H1 (cell line): ENCODE results near the gene ATP5F1E. TPM values are rescaled to one million over a fixed set of nuclear protein-coding genes. Genes with fewer than 3 reads are reported as not detected.

Experiments
- CTCF ChIA-PET: fragments of 300-600 bp; sonication (Branson Sonifier 250); formaldehyde crosslinking; loops from one replicate; lab custom pipeline; 2021; ENCODE audit not compliant: partially characterized antibody; lab: Charles Lee
- POLR2A ChIA-PET: fragments of 300-600 bp; sonication (Branson Sonifier 250); formaldehyde crosslinking; loops from one replicate; lab custom pipeline; 2021; ENCODE audit warnings: inconsistent platforms; ENCODE audit not compliant: partially characterized antibody; lab: Charles Lee
- DNase-seq, 2 experiments: peaks; one replicate each; pipeline versions ENCODE4 v3.0.0 to v3.0.0-alpha.2; 2010 to 2022; ENCODE audit warnings: low spot score in 2 of 2, low read depth in 1 of 2, mixed read lengths in 1 of 2
- FAIRE-seq: peaks from 2 replicates; lab custom pipeline; 2011; peaks lifted over from hg19 to GRCh38; lab: Jason Lieb, UNC
- H2AFZ ChIP-seq: 2 replicates; pipeline ENCODE4 v1.8.1; 2012; ENCODE audit warnings: low read length, inconsistent platforms
- H2AK5ac ChIP-seq: 2 replicates; pipeline ENCODE4 v1.6.1; 2013; ENCODE audit warnings: low read depth, low read length
- H2BK120ac ChIP-seq: replicated peaks from 2 replicates; pipeline ENCODE3; 2013; ENCODE audit warnings: low read depth, low read length, inconsistent platforms
- H2BK12ac ChIP-seq: 2 replicates; pipeline ENCODE4 v1.6.1; 2013; ENCODE audit warnings: low read depth, low read length
- H2BK15ac ChIP-seq: 2 replicates; pipeline ENCODE4 v1.6.1; 2013; ENCODE audit warnings: low read length
- H2BK20ac ChIP-seq: 2 replicates; pipeline ENCODE4 v1.6.1; 2013; ENCODE audit warnings: low read length
- H2BK5ac ChIP-seq: 2 replicates; pipeline ENCODE4 v1.6.1; 2013; ENCODE audit warnings: low read depth, low read length
- H3K14ac ChIP-seq: 2 replicates; pipeline ENCODE4 v1.6.1; 2013; ENCODE audit warnings: inconsistent platforms; ENCODE audit not compliant: insufficient read length
- H3K18ac ChIP-seq: 2 replicates; pipeline ENCODE4 v1.6.1; 2013; ENCODE audit warnings: low read length; ENCODE audit errors: extremely low read depth
- H3K23ac ChIP-seq: 2 replicates; pipeline ENCODE4 v1.6.1; 2013; ENCODE audit warnings: inconsistent platforms; ENCODE audit not compliant: insufficient read length
- H3K23me2 ChIP-seq: 2 replicates; pipeline ENCODE4 v1.6.1; 2013; ENCODE audit warnings: low read depth, low read length
- H3K27ac ChIP-seq: 2 replicates; pipeline ENCODE4 v1.6.1; 2011; ENCODE audit warnings: low read depth, low read length, inconsistent platforms
- H3K27me3 ChIP-seq, 4 experiments: replicated peaks in 1 of 4; 1 replicate in 1 of 4; 2 replicates in 3 of 4; pipeline versions ENCODE4 v1.6.1 to v1.8.1; 2011 to 2013; ENCODE audit warnings: low read length in 3 of 4, mild to moderate bottlenecking in 3 of 4, inconsistent platforms in 2 of 4, mixed read lengths in 2 of 4, moderate library complexity in 1 of 4; ENCODE audit not compliant: control insufficient read depth in 3 of 4, insufficient read depth in 3 of 4; ENCODE audit errors: extremely low read depth in 1 of 4
- H3K36me3 ChIP-seq, 4 experiments: 2 replicates each; pipeline versions ENCODE4 v1.6.1 to v1.8.1; 2011 to 2013; ENCODE audit warnings: mild to moderate bottlenecking in 4 of 4, low read length in 3 of 4, moderate library complexity in 2 of 4, control low read depth in 1 of 4, inconsistent platforms in 1 of 4; ENCODE audit not compliant: insufficient read depth in 4 of 4, control insufficient read depth in 2 of 4
- H3K4ac ChIP-seq: replicated peaks from 2 replicates; pipeline ENCODE3; 2013; ENCODE audit warnings: low read length, low read depth, mixed read lengths, inconsistent platforms; ENCODE audit not compliant: insufficient read length
- H3K4me1 ChIP-seq, 4 experiments: replicated peaks in 1 of 4; 1 replicate in 1 of 4; 2 replicates in 3 of 4; pipeline versions ENCODE4 v1.6.1 to v1.8.1; 2011 to 2013; ENCODE audit warnings: low read length in 3 of 4, inconsistent platforms in 2 of 4, mixed read lengths in 1 of 4; ENCODE audit not compliant: insufficient read depth in 4 of 4, control insufficient read depth in 3 of 4
- H3K4me2 ChIP-seq, 2 experiments: 2 replicates each; pipeline versions ENCODE4 v1.6.1 to v1.8.1; 2011 to 2013; ENCODE audit warnings: low read depth in 2 of 2, low read length in 2 of 2, control low read depth in 1 of 2, inconsistent platforms in 1 of 2, mild to moderate bottlenecking in 1 of 2; ENCODE audit not compliant: insufficient read depth in 1 of 2
- H3K4me3 ChIP-seq, 4 experiments: fragments of 200-600, 300-600 bp in 1 of 4; sonication (generic), shearing (Covaris generic), sonication (Bioruptor Twin) in 1 of 4; 2 replicates each; pipeline versions ENCODE4 v1.5.1 to v1.8.1; 2011 to 2016; ENCODE audit warnings: low read length in 4 of 4, low read depth in 3 of 4, control low read depth in 2 of 4, inconsistent platforms in 2 of 4, mild to moderate bottlenecking in 2 of 4, mixed read lengths in 1 of 4, moderate library complexity in 1 of 4; ENCODE audit not compliant: insufficient read depth in 2 of 4; ENCODE audit errors: extremely low read depth in 1 of 4
- H3K56ac ChIP-seq: replicated peaks from 2 replicates; pipeline ENCODE3; 2013; ENCODE audit warnings: low read depth, mild to moderate bottlenecking, mixed read lengths, low read length, inconsistent platforms; ENCODE audit not compliant: insufficient read length
- H3K79me1 ChIP-seq: 2 replicates; pipeline ENCODE4 v1.6.1; 2013; ENCODE audit warnings: low read depth, low read length, control low read depth
- H3K79me2 ChIP-seq, 2 experiments: 2 replicates each; pipeline versions ENCODE4 v1.6.1 to v1.8.1; 2012 to 2013; ENCODE audit warnings: low read length in 2 of 2, mild to moderate bottlenecking in 2 of 2, inconsistent platforms in 1 of 2; ENCODE audit not compliant: insufficient read depth in 2 of 2, control insufficient read depth in 1 of 2
- H3K9ac ChIP-seq, 4 experiments: replicated peaks in 1 of 4; 1 replicate in 1 of 4; 2 replicates in 3 of 4; pipeline versions ENCODE4 v1.6.1 to v1.8.1; 2011 to 2013; ENCODE audit warnings: low read depth in 3 of 4, low read length in 3 of 4, control low read depth in 2 of 4, mild to moderate bottlenecking in 2 of 4, moderate library complexity in 2 of 4, inconsistent platforms in 1 of 4; ENCODE audit errors: extremely low read depth in 1 of 4
- H3K9me3 ChIP-seq, 2 experiments: 2 replicates each; pipeline versions ENCODE4 v1.6.1 to v1.8.1; 2012 to 2013; ENCODE audit warnings: mild to moderate bottlenecking in 2 of 2, moderate library complexity in 2 of 2, control low read depth in 1 of 2, inconsistent platforms in 1 of 2, low read depth in 1 of 2, low read length in 1 of 2, mixed read lengths in 1 of 2; ENCODE audit not compliant: insufficient read depth in 2 of 2
- H4K20me1 ChIP-seq, 2 experiments: replicated peaks in 1 of 2; 2 replicates each; pipeline versions ENCODE3 to v1.8.1; 2011 to 2013; ENCODE audit warnings: inconsistent platforms in 2 of 2, low read length in 2 of 2, mild to moderate bottlenecking in 1 of 2; ENCODE audit not compliant: insufficient read depth in 2 of 2, control insufficient read depth in 1 of 2
- H4K5ac ChIP-seq: 2 replicates; pipeline ENCODE4 v1.6.1; 2013; ENCODE audit warnings: low read length, low read depth, mixed read lengths, inconsistent platforms; ENCODE audit not compliant: insufficient read length
- H4K8ac ChIP-seq: 2 replicates; pipeline ENCODE4 v1.8.0; 2013; ENCODE audit warnings: mild to moderate bottlenecking, moderate library complexity, low read length, inconsistent platforms; ENCODE audit not compliant: insufficient read depth; ENCODE audit errors: extremely low read depth
- H4K91ac ChIP-seq: replicated peaks from 2 replicates; pipeline ENCODE3; 2013; ENCODE audit warnings: low read length, mixed read lengths, inconsistent platforms; ENCODE audit not compliant: insufficient read length
- BRCA1 ChIP-seq: IDR thresholded peaks from 2 replicates; pipeline ENCODE4 v1.6.1; 2012; ENCODE audit warnings: low read depth, low read length, improper control_type of control experiment
- EZH2 ChIP-seq: fragments of 200-600 bp; sonication (generic); IDR thresholded peaks from 2 replicates; pipeline ENCODE4 v1.7.1; 2012; ENCODE audit warnings: low read depth, mild to moderate bottlenecking, moderate library complexity, low read length, inconsistent platforms; ENCODE audit not compliant: severe bottlenecking
- JUN ChIP-seq: IDR thresholded peaks from 2 replicates; pipeline ENCODE4 v1.6.1; 2011; ENCODE audit warnings: low read depth, mild to moderate bottlenecking, improper control_type of control experiment, low read length
- KDM1A ChIP-seq: fragments of 200-600, 300-600 bp; sonication (generic); IDR thresholded peaks from 2 replicates; pipeline ENCODE4 v1.7.1; 2016; ENCODE audit warnings: mild to moderate bottlenecking, low read length, borderline replicate concordance
- KDM4A ChIP-seq: IDR thresholded peaks from one replicate; pipeline ENCODE4 v1.7.1; 2012; ENCODE audit warnings: low read depth, mild to moderate bottlenecking, moderate library complexity, low read length, inconsistent platforms; ENCODE audit not compliant: severe bottlenecking
- PHF8 ChIP-seq: fragments of 200-600 bp; sonication (generic); conservative IDR thresholded peaks from 2 replicates; pipeline ENCODE4 v1.7.1; 2012; ENCODE audit warnings: low read depth, mild to moderate bottlenecking, inconsistent platforms, low read length, moderate library complexity
- RBBP5 ChIP-seq: IDR thresholded peaks from 2 replicates; pipeline ENCODE4 v1.7.1; 2012; ENCODE audit warnings: low read depth, mild to moderate bottlenecking, inconsistent platforms, low read length, moderate library complexity, borderline replicate concordance
- RNF2 ChIP-seq: fragments of 200-900, 300-1000 bp; sonication (generic); IDR thresholded peaks from 2 replicates; pipeline ENCODE4 v1.7.1; 2016; ENCODE audit warnings: borderline replicate concordance, low read depth, mild to moderate bottlenecking, antibody characterized with exemption, low read length; ENCODE audit not compliant: poor library complexity, severe bottlenecking; ENCODE audit errors: missing control alignments
- TAF7 ChIP-seq: optimal IDR thresholded peaks from 2 replicates; pipeline ENCODE3; 2011; ENCODE audit warnings: low read depth, mild to moderate bottlenecking, inconsistent platforms, low read length, moderate library complexity, borderline replicate concordance
- WGBS, 2 experiments: shearing (Covaris generic) in 1 of 2; methylation state at CpG; one replicate each; pipeline versions ENCODE4 v1.1.6 to v1.1.7; 2013 to 2015; ENCODE audit warnings: low lambda C conversion rate in 2 of 2, mixed read lengths in 2 of 2, inconsistent platforms in 1 of 2, low coverage in 1 of 2, missing lambda C conversion rate in 1 of 2; ENCODE audit not compliant: insufficient replicate concordance in 2 of 2, insufficient coverage in 1 of 2, insufficient read length in 1 of 2; ENCODE audit errors: extremely low coverage in 1 of 2, missing lambda C conversion rate in 1 of 2; 5-methylcytosine and 5-hydroxymethylcytosine counted together
- polyA plus RNA-seq, 7 experiments: library from polyadenylated mRNA; depleted of rRNA in 3 of 7; stranded (reverse) in 5 of 7; unstranded in 2 of 7; fragments of >200 nt in 5 of 7; fragments of 200-250 nt in 2 of 7; gene quantifications; 1 replicate in 5 of 7; 2 replicates in 1 of 7; 4 replicates in 1 of 7; pipeline versions ENCODE4 v1.2.1 to v1.2.3, GENCODE V29; 2011 to 2013; ENCODE audit warnings: missing spikeins in 2 of 7, mixed read lengths in 2 of 7
- total RNA-seq: library from RNA; stranded (reverse); fragmentation: NEBNext Ultra II Directional; extraction: Animal tissue kit (Norgen Biotek cat#: 25700); gene quantifications from 2 replicates; pipeline ENCODE4 v1.2.1, GENCODE V29; 2021
- TF ChIP-seq, protein P1 (sequence below): IDR thresholded peaks from 2 replicates; pipeline ENCODE4 v1.6.1; 2012; ENCODE audit warnings: inconsistent platforms
- TF ChIP-seq, protein P2 (sequence below): IDR thresholded peaks from 2 replicates; pipeline ENCODE4 v1.6.1; 2011; ENCODE audit warnings: low read depth, mild to moderate bottlenecking, low read length; ENCODE audit not compliant: insufficient read depth
- TF ChIP-seq, protein P3 (sequence below): IDR thresholded peaks from 2 replicates; pipeline ENCODE4 v1.6.1; 2012; ENCODE audit warnings: inconsistent platforms

The ATP5F1E gene
- total and polyA plus RNA-seq, 2 of the 8 experiments (the other 6 are each of a cell fraction or from before 2014, with no cell fraction given), result 15.7 to 47.8 TPM

DNA sequence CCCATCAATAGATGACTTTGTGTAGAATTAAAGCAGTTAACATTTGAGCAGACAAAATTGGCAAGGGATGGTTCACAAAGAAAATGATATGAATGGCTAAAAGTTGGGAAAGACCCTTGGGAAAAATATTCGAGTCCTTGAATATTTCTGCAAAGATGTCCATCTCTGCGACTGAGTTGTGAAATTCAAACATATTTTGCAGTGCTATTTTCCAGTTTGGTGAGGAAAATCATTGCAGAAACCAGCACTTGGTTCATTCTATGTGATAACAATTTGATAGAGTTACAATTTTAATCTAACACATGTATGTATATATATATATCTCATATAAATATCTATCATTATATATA is 16.5 kb upstream of the ATP5F1E start:
- Histone ChIP-seq H2BK12ac (no peak overlapping the region), H3K79me2 (no peaks in the 10 kb centered on the region), H3K4me1 (no peaks in the 10 kb centered on the region), H3K27me3 (no peaks in the 10 kb centered on the region), H2BK5ac (no peak overlapping the region), H3K4me3 (no peak overlapping the region), H3K18ac (no peak overlapping the region), H3K27ac (no peak overlapping the region), H3K14ac (no peak overlapping the region), H4K91ac (no peak overlapping the region), H3K23ac (no peak overlapping the region), H4K8ac (no peak overlapping the region), H2AFZ (no peak overlapping the region), H3K9ac (no peak overlapping the region), H3K4ac (no peak overlapping the region), H2AK5ac (no peak overlapping the region), H3K56ac (no peak overlapping the region), H2BK120ac (no peak overlapping the region), H3K4me2 (no peak overlapping the region), H2BK15ac (no peak overlapping the region), H2BK20ac (no peak overlapping the region), H3K36me3 (no peaks in the 10 kb centered on the region), H3K23me2 (no peaks in the 10 kb centered on the region), H3K79me1 (no peaks in the 10 kb centered on the region), H4K20me1 (no peaks in the 10 kb centered on the region), H4K5ac (no peak overlapping the region), H3K9me3 (no peaks in the 10 kb centered on the region)
- TF ChIP-seq, protein P1, sequence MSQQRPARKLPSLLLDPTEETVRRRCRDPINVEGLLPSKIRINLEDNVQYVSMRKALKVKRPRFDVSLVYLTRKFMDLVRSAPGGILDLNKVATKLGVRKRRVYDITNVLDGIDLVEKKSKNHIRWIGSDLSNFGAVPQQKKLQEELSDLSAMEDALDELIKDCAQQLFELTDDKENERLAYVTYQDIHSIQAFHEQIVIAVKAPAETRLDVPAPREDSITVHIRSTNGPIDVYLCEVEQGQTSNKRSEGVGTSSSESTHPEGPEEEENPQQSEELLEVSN, result no peak
- TF ChIP-seq PHF8, result no peak
- TF ChIP-seq TAF7, result no peak
- TF ChIP-seq EZH2, result no peak
- TF ChIP-seq KDM4A, result no peak
- TF ChIP-seq RBBP5, result no peak
- TF ChIP-seq, protein P2, sequence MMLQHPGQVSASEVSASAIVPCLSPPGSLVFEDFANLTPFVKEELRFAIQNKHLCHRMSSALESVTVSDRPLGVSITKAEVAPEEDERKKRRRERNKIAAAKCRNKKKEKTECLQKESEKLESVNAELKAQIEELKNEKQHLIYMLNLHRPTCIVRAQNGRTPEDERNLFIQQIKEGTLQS, result no peak
- TF ChIP-seq RNF2, result no peak
- TF ChIP-seq BRCA1, result no peak
- TF ChIP-seq, protein P3, sequence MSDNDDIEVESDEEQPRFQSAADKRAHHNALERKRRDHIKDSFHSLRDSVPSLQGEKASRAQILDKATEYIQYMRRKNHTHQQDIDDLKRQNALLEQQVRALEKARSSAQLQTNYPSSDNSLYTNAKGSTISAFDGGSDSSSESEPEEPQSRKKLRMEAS, result no peak
- TF ChIP-seq KDM1A, result no peak
- TF ChIP-seq JUN, result no peak
- WGBS, 2 experiments, result 81% methylated on average over 2 of the region's 2 CpGs; no CpG with 5 or more reads in 1 of the 2 experiments
- POLR2A ChIA-PET, result no interaction called here
- FAIRE-seq (no peak), DNase-seq (no peak)
- CTCF ChIA-PET, result interaction anchor here (0.6 kb wide), 1 partner anchor 378 kb away, joined by 3 read pairs; no protein-coding TSS in a partner anchor
